Measurements from ENCODE around the gene ATP10D. TPM values are rescaled to one million over a fixed set of nuclear protein-coding genes. Genes with fewer than 3 reads are reported as not detected.

Gene ATP10D
- total and polyA plus RNA-seq, 11 donors, result 2.2 to 22.1 (median 7.8) TPM

- intact Hi-C loops (cut with DNase I), result loop anchor here in 2 of 10 donors (10.0 kb wide), 1 partner anchor 99 kb away; no protein-coding TSS in a partner anchor
- no peak for ATAC-seq
- 37 to 75% (median 42%) methylated on average over 2 of the region's 2 CpGs for WGBS, 4 donors
Observed at GRCh38 chr4:47466056-47466785, 18.9 kb upstream of the ATP10D start.

DNA sequence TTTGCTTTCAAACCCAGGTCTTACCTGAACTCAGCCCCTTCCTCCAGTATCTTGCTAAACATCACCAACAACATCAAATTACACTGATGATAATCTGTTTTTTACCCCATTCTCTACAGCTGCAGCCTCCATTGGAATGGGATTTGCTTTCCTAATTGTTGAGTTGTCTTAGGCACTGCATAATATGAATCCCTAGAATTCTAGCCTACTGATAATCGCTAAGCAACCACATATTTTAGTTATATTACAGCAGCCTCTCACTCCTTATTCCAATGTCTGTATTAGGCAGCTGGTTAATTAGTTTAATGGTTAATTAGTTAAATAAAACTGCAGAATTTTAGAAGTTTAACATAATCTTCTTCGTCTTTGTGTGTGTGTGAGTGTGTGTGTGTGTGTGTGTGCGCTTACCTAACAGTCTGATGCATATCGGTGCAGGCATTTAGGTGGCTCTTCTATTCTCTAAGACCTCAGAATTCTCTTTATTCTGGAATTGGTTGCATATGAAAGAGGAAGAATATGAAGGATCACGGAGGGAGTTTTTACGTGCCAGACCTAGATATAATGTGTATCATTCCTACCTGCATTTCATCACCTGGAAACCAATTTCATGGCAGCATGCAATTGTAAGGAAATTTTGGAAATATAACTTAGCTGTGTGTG, 16.2 kb upstream of the ATP10D start:
- TF ChIP-seq, protein P1, sequence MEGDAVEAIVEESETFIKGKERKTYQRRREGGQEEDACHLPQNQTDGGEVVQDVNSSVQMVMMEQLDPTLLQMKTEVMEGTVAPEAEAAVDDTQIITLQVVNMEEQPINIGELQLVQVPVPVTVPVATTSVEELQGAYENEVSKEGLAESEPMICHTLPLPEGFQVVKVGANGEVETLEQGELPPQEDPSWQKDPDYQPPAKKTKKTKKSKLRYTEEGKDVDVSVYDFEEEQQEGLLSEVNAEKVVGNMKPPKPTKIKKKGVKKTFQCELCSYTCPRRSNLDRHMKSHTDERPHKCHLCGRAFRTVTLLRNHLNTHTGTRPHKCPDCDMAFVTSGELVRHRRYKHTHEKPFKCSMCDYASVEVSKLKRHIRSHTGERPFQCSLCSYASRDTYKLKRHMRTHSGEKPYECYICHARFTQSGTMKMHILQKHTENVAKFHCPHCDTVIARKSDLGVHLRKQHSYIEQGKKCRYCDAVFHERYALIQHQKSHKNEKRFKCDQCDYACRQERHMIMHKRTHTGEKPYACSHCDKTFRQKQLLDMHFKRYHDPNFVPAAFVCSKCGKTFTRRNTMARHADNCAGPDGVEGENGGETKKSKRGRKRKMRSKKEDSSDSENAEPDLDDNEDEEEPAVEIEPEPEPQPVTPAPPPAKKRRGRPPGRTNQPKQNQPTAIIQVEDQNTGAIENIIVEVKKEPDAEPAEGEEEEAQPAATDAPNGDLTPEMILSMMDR (IDR thresholded peaks at IDR 0.05), result no peak
- TF ChIP-seq POLR2A (IDR thresholded peaks at IDR 0.05), result no peak
- ATAC-seq (no peak), DNase-seq (no peak)
- Histone ChIP-seq H3K27ac (no peak overlapping the region), H3K9me3 (no peaks in the 10 kb centered on the region), H3K36me3 (no peaks in the 10 kb centered on the region), H3K27me3 (no peaks in the 10 kb centered on the region), H3K4me1 (peaks cover 0 to 4% (median 0%) of the 10 kb centered on the region in 12 donors), H3K4me3 (no peak overlapping the region)
- 76 to 80% (median 79%) methylated on average over 6 of the region's 6 CpGs for WGBS, 4 donors
- intact Hi-C loops (cut with DNase I), result loop anchor here in 2 of 10 donors (10.0 kb wide), 1 partner anchor 96 kb away; no protein-coding TSS in a partner anchor

More at GRCh38 chr4:47466056-47466785, 18.9 kb upstream of the ATP10D start:
- Histone ChIP-seq H3K4me3 (no peak overlapping the region), H3K36me3 (no peaks in the 10 kb centered on the region), H3K27ac (no peak overlapping the region), H3K27me3 (no peaks in the 10 kb centered on the region), H3K4me1 (peaks cover 0 to 20% (median 3%) of the 10 kb centered on the region in 12 donors), H3K9me3 (no peaks in the 10 kb centered on the region)
- TF ChIP-seq, protein P1 (IDR thresholded peaks at IDR 0.05), result no peak
- no peak for TF ChIP-seq POLR2A (IDR thresholded peaks at IDR 0.05)
- DNase-seq, result no peak

DNA sequence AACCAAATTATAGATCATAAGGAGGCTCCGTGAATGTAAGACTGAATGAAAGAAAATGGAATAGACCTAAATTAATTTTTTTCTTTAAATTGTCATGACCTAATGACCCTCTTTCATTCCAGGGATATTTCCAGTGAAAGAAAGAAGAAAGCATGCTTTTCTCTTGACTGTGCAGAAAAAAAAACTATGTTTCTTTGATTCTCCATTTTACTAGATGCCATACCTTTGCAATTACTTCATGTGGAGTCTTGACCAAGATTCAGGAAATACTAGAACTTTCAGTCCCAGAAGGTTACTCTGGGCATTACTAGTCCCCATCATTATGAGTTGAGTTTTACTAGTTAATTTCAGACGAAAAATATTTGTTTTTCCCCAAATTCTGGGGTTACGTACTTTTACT, 15.1 kb upstream of the ATP10D start:
- no peak for ATAC-seq
- H3K27me3 ChIP-seq, result no peaks in the 10 kb centered on the region
- 80 to 88% (median 86%) methylated on average over 3 of the region's 3 CpGs for WGBS, 4 donors
- DNase-seq, result no peak
- no peak for TF ChIP-seq POLR2A (IDR thresholded peaks at IDR 0.05)
- TF ChIP-seq, protein P1 (IDR thresholded peaks at IDR 0.05), result no peak
- intact Hi-C loops (cut with DNase I), result loop anchor here in 2 of 10 donors (10.0 kb wide), 1 partner anchor 95 kb away; no protein-coding TSS in a partner anchor
- H3K9me3 ChIP-seq, result no peaks in the 10 kb centered on the region
- no peak overlapping the region for H3K27ac ChIP-seq
- H3K36me3 ChIP-seq, result no peaks in the 10 kb centered on the region
- no peak overlapping the region for H3K4me3 ChIP-seq
- H3K4me1 ChIP-seq, result no peaks in the 10 kb centered on the region

DNA sequence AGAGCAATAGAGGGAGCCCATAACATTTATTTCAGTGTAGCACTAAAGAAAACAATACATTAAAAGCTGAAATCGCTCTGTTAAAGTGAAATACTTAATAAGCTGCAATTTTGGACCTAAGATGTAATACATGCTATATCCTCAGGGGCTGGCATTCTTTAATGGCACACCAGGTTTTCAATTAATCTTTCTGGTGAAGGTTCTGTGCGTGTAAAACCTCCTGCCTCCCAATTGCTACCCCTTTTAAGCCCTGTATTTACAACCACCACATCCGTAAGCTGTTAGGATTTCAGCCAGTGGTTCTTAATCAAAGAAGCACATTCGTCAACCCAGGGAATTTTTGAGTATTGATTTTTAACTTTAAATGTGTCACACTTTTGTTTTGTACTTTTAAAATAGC, 14.0 kb upstream of the ATP10D start:
- 56 to 82% (median 69%) methylated on average over 4 of the region's 4 CpGs for WGBS, 4 donors
- no peak for DNase-seq
- H3K36me3 ChIP-seq, result no peaks in the 10 kb centered on the region
- ATAC-seq, result no peak
- H3K4me1 ChIP-seq, result no peaks in the 10 kb centered on the region
- H3K9me3 ChIP-seq, result no peaks in the 10 kb centered on the region
- H3K4me3 ChIP-seq, result no peak overlapping the region
- H3K27ac ChIP-seq, result no peak overlapping the region
- TF ChIP-seq, protein P1 (IDR thresholded peaks at IDR 0.05), result no peak
- no peak for TF ChIP-seq POLR2A (IDR thresholded peaks at IDR 0.05)
- intact Hi-C loops (cut with DNase I), result no loop called here
- no peaks in the 10 kb centered on the region for H3K27me3 ChIP-seq

All from heart left ventricle (tissue), 16 donors.